Prostate gland (tissue), 2 donors: ENCODE data around the gene TCAP.
A peak's percentile ranks its signal among the peaks of the same experiment; 100 is the strongest.

Experiments used
- POLR2A ChIP-seq: fragments of 450-650 bp; IDR thresholded peaks from one replicate; pipeline ENCODE4 v1.6.1; 2016; ENCODE audit warnings: antibody characterized with exemption, mild to moderate bottlenecking
- TF ChIP-seq, protein P1 (sequence below), 4 experiments: fragments of 200-600 bp in 2 of 4; fragments of 450-650 bp in 2 of 4; sonication (generic) in 2 of 4; IDR thresholded peaks; 1 replicate in 3 of 4; 2 replicates in 1 of 4; pipeline ENCODE4 v1.5.1; 2016 to 2019; ENCODE audit warnings: antibody characterized with exemption in 4 of 4, mild to moderate bottlenecking in 2 of 4, moderate library complexity in 2 of 4

DNA sequence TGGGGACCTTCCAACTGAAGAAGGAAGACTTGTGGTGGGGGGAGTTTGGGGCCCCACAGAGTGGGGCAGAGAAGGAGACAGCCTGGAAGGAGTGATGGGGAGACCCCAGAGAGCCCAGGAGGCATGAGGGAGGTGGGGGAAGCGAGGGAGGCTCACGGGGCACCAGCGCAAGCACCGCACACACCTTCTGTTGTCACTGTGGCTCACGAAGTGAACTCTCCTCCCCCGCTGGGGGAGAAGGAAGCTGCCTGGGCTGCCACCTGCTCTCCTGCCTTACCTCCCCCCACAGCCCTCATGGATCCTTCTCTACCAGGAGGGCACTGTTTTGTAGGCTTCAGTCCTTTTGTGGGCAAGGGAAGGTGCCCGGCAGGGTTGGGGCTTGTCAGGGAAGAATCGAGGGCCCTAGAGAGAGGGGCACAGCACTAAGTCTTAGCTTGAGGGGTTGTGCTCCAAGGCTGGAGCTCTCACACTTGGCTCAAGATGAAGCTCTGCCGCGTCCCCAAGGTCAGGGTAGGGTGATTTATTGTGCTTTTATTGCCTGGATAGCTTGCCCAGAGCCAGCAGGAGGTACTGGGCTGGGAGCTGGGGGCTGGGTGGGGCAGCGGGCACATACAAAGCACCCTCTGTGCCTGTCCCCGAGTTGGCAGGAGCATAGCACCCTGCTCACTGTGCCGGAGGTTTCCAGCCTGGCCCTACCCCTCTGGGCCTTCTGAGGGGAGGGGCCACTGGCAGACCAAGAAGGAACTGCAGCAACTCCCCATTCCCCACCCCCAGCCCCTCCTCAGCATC is 32.8 kb upstream of the TCAP start:
- TF ChIP-seq, protein P1, sequence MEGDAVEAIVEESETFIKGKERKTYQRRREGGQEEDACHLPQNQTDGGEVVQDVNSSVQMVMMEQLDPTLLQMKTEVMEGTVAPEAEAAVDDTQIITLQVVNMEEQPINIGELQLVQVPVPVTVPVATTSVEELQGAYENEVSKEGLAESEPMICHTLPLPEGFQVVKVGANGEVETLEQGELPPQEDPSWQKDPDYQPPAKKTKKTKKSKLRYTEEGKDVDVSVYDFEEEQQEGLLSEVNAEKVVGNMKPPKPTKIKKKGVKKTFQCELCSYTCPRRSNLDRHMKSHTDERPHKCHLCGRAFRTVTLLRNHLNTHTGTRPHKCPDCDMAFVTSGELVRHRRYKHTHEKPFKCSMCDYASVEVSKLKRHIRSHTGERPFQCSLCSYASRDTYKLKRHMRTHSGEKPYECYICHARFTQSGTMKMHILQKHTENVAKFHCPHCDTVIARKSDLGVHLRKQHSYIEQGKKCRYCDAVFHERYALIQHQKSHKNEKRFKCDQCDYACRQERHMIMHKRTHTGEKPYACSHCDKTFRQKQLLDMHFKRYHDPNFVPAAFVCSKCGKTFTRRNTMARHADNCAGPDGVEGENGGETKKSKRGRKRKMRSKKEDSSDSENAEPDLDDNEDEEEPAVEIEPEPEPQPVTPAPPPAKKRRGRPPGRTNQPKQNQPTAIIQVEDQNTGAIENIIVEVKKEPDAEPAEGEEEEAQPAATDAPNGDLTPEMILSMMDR (IDR thresholded peaks at IDR 0.05): peak in 1 of 4 experiments; percentile 20
- TF ChIP-seq POLR2A: peak; percentile 38
